Measurements from ENCODE around the gene FGD4.

FGD4 gene

DNA sequence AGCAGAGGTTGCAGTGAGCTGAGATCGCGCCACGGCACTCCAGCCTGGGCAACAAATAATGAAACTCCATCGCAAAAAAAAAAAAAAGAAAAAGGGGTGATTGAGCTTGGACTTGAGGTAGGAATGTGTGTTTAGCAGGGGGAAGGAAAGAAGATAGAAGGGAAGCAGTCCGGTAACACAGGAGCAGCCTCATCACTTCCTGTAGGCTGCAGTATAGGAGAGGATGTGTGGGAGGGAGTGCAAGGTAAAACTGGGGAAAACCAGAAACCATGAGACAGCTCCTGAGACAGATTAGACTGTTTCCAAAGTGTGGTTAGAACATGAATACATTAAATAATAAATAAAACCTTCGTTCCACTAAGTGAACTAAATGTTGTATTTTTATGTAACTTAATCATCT, 49.2 kb downstream of the FGD4 start:
- DNase-seq (ENCODE audit: insufficient read length, low spot score) (no peak), FAIRE-seq (no peak)
- TF ChIP-seq SPI1 (IDR thresholded peaks at IDR 0.05; ENCODE audit: low read depth, low read length) (no peak), POLR2A (IDR thresholded peaks at IDR 0.05; ENCODE audit: low read depth, low read length) (no peak), TAF1 (IDR thresholded peaks at IDR 0.05; ENCODE audit: low read depth, low read length) (no peak)

DNA sequence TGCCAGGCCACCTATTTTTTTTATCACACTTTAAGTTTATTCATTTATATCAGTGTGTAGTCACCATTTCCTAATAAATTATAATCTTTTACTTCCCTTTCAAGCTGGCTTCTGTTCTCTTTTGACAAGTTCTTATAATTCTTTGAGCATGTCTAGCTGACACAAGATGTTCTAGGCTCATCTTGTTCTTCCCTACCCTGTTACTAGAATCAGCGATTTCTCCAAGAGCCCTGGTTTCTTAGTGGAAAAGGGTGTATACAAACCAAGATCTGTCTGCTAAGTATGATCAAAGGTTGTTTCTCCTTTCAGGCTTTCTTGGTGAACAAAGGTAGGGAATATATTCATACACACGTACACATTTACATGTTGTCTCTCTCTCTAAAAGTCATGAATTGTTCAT, 51.0 kb downstream of the FGD4 start:
- FAIRE-seq = no peak
- no peak for DNase-seq (ENCODE audit: insufficient read length, low spot score)
- no peak for TF ChIP-seq PAX5 (IDR thresholded peaks at IDR 0.05; ENCODE audit: insufficient read depth, low read length, severe bottlenecking)
- TF ChIP-seq SPI1 (IDR thresholded peaks at IDR 0.05; ENCODE audit: low read depth, low read length) = no peak
- TF ChIP-seq POLR2AphosphoS5 (IDR thresholded peaks at IDR 0.05; ENCODE audit: low read depth, low read length) = no peak
- no peak for TF ChIP-seq POU2F2 (IDR thresholded peaks at IDR 0.05; ENCODE audit: low read depth, low read length)
- TF ChIP-seq POLR2A (IDR thresholded peaks at IDR 0.05; ENCODE audit: low read depth, low read length) = no peak
- TF ChIP-seq TAF1 (IDR thresholded peaks at IDR 0.05; ENCODE audit: low read depth, low read length) = no peak

DNA sequence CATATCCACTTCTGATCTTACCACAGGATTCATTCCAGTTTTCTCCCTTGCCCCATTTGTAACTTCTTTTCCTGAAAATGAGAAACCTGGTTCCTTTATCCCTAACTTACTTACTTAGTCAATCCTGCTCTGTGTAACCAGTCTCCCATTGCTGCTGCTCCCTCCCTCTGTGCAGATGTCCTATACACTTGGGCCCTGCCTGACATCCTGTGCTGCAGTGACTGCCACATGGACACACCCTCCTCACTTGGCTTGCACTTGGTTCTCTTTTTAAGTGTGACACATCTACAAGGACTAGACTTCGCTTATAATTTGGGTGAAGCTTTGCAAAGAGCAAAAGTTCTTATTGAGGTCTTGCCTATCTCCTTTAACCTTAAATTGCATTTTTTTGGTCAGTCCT, 51.4 kb downstream of the FGD4 start:
- TF ChIP-seq PAX5 (IDR thresholded peaks at IDR 0.05; ENCODE audit: insufficient read depth, low read length, severe bottlenecking) (no peak), POU2F2 (IDR thresholded peaks at IDR 0.05; ENCODE audit: low read depth, low read length) (no peak), POLR2A (IDR thresholded peaks at IDR 0.05; ENCODE audit: low read depth, low read length) (no peak), SPI1 (IDR thresholded peaks at IDR 0.05; ENCODE audit: low read depth, low read length) (no peak), TAF1 (IDR thresholded peaks at IDR 0.05; ENCODE audit: low read depth, low read length) (no peak), POLR2AphosphoS5 (IDR thresholded peaks at IDR 0.05; ENCODE audit: low read depth, low read length) (no peak)
- DNase-seq (ENCODE audit: insufficient read length, low spot score) (no peak), FAIRE-seq (no peak)

DNA sequence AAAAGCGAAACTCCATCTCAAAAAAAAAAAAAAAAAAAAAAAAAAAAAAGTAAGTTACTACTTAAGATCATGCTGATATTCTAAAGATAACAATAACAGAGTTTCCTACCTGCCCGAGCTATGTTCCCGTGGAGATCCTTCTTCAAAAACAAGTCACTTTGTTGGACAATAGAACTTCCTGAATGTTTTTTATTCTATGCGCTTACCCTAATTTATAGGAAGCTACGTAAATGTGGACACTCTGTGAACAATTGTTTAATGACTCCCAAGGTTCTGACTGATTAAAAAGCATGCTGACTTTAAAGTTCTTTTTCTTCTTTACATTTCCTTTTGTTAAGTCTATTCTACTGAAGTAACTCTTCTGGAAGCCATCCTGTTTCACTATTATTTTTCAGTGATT, 52.5 kb downstream of the FGD4 start:
- TF ChIP-seq TAF1 (IDR thresholded peaks at IDR 0.05; ENCODE audit: low read depth, low read length) (no peak), PAX5 (IDR thresholded peaks at IDR 0.05; ENCODE audit: insufficient read depth, low read length, severe bottlenecking) (no peak), POLR2A (IDR thresholded peaks at IDR 0.05; ENCODE audit: low read depth, low read length) (no peak), SPI1 (IDR thresholded peaks at IDR 0.05; ENCODE audit: low read depth, low read length) (no peak), POU2F2 (IDR thresholded peaks at IDR 0.05; ENCODE audit: low read depth, low read length) (no peak), POLR2AphosphoS5 (IDR thresholded peaks at IDR 0.05; ENCODE audit: low read depth, low read length) (no peak)
- FAIRE-seq (no peak), DNase-seq (ENCODE audit: insufficient read length, low spot score) (no peak)

DNA sequence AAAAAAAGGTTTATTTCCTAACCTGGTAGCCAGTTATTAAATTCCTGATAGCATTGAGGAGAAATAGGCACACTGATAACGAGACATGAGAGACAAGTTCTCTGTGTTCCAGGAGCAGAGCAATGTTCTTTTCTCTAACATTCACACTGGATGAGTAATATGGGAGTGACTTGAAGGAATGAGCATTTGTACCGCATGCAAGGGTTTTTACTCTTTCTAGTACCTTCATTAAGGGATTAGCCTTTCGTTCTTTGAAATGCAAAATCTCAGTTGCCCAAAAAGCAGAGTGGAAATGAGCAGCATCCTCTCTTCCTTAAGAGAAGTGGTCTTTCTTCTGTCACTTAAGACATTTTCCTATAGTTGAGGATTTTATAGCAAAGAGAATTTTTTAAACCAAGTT, 54.7 kb downstream of the FGD4 start:
- DNase-seq (ENCODE audit: insufficient read length, low spot score) = no peak
- TF ChIP-seq SPI1 (IDR thresholded peaks at IDR 0.05; ENCODE audit: low read depth, low read length) = no peak
- TF ChIP-seq POLR2AphosphoS5 (IDR thresholded peaks at IDR 0.05; ENCODE audit: low read depth, low read length) = no peak
- TF ChIP-seq POU2F2 (IDR thresholded peaks at IDR 0.05; ENCODE audit: low read depth, low read length) = no peak
- no peak for TF ChIP-seq TAF1 (IDR thresholded peaks at IDR 0.05; ENCODE audit: low read depth, low read length)
- no peak for TF ChIP-seq PAX5 (IDR thresholded peaks at IDR 0.05; ENCODE audit: insufficient read depth, low read length, severe bottlenecking)
- no peak for TF ChIP-seq POLR2A (IDR thresholded peaks at IDR 0.05; ENCODE audit: low read depth, low read length)
- no peak for FAIRE-seq

- no peak for TF ChIP-seq SPI1 (IDR thresholded peaks at IDR 0.05; ENCODE audit: low read depth, low read length)
- TF ChIP-seq POLR2A (IDR thresholded peaks at IDR 0.05; ENCODE audit: low read depth, low read length) = no peak
- no peak for FAIRE-seq
- no peak for DNase-seq (ENCODE audit: insufficient read length, low spot score)
These were observed 55.5 kb downstream of the FGD4 start for GRCh38 chr12:32454866-32455265.

DNA sequence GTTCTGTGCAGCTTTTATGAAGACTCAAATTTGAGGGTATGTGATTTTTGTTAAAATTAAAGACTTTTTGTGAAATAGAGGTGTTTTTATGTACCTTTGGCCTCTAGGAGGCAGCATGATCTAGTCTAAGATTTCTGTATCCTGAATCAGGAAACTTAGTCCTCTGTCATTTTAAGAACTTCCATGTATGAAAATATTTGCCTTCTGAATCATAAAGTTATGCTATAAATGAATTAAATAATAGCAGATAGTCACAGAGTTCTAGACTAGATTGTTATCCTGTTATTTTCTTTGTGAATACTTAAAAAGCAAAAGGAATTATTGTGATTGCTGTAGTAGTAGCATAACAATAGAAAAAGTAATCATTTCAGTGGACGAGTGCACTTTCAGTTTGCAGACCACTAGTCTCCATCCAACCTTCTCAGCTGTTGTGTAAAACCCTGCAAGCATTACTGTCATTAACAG, 56.3 kb downstream of the FGD4 start:
- no peak for FAIRE-seq
- TF ChIP-seq PAX5 (IDR thresholded peaks at IDR 0.05; ENCODE audit: insufficient read depth, low read length, severe bottlenecking) = no peak
- no peak for TF ChIP-seq POLR2AphosphoS5 (IDR thresholded peaks at IDR 0.05; ENCODE audit: low read depth, low read length)
- no peak for TF ChIP-seq POLR2A (IDR thresholded peaks at IDR 0.05; ENCODE audit: low read depth, low read length)
- no peak for TF ChIP-seq POU2F2 (IDR thresholded peaks at IDR 0.05; ENCODE audit: low read depth, low read length)
- TF ChIP-seq TAF1 (IDR thresholded peaks at IDR 0.05; ENCODE audit: low read depth, low read length) = no peak
- no peak for TF ChIP-seq SPI1 (IDR thresholded peaks at IDR 0.05; ENCODE audit: low read depth, low read length)
- DNase-seq (ENCODE audit: insufficient read length, low spot score) = no peak

DNA sequence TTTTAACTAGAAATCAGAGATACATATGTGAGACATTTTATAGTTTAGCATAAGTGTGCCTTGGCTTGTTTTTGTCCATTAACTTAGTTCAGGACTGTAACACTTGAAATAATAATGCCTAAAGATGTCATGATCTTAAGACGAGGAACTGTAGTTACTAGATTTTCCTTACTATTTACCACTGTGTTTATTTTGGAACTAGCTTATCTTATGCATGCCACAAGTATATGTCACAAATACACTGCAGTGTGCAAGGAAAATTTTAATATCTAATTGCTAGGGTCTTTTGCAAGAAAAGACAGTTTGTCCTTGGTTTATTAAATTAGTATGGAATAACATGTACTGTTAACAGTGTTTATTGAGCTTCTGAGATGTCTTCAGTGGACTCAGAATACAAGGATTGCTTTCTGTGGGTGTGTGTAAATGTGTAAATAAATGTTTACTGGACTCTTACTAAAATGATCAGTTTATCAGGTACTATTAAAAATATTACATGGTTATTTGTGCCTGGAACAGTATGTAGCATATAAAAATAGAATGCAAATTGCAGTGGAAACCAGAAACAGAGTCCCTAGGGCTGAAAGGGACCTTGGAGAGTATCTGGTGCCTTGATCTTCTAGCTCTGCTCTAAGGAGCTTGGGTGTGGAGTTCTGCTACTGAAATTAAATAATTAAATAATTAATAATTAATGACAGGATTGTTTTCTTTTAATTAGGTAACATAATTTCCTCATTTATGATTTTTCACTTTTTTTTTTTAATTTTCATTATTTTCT, 58.1 kb downstream of the FGD4 start:
- TF ChIP-seq POLR2AphosphoS5 (IDR thresholded peaks at IDR 0.05; ENCODE audit: low read depth, low read length) = no peak
- no peak for TF ChIP-seq SPI1 (IDR thresholded peaks at IDR 0.05; ENCODE audit: low read depth, low read length)
- no peak for TF ChIP-seq TAF1 (IDR thresholded peaks at IDR 0.05; ENCODE audit: low read depth, low read length)
- TF ChIP-seq PAX5 (IDR thresholded peaks at IDR 0.05; ENCODE audit: insufficient read depth, low read length, severe bottlenecking) = no peak
- TF ChIP-seq POLR2A (IDR thresholded peaks at IDR 0.05; ENCODE audit: low read depth, low read length) = no peak
- no peak for TF ChIP-seq POU2F2 (IDR thresholded peaks at IDR 0.05; ENCODE audit: low read depth, low read length)
- no peak for DNase-seq (ENCODE audit: insufficient read length, low spot score)
- no peak for FAIRE-seq

GRCh38 chr12:32460638-32461037, 61.3 kb downstream of the FGD4 start:
- DNase-seq (ENCODE audit: insufficient read length, low spot score) (no peak), FAIRE-seq (no peak)
- no peak for TF ChIP-seq TAF1 (IDR thresholded peaks at IDR 0.05; ENCODE audit: low read depth, low read length)
- no peak for TF ChIP-seq PAX5 (IDR thresholded peaks at IDR 0.05; ENCODE audit: insufficient read depth, low read length, severe bottlenecking)
- TF ChIP-seq POLR2A (IDR thresholded peaks at IDR 0.05; ENCODE audit: low read depth, low read length) = no peak
- TF ChIP-seq POLR2AphosphoS5 (IDR thresholded peaks at IDR 0.05; ENCODE audit: low read depth, low read length) = no peak
- TF ChIP-seq SPI1 (IDR thresholded peaks at IDR 0.05; ENCODE audit: low read depth, low read length) = no peak
- TF ChIP-seq POU2F2 (IDR thresholded peaks at IDR 0.05; ENCODE audit: low read depth, low read length) = no peak

DNA sequence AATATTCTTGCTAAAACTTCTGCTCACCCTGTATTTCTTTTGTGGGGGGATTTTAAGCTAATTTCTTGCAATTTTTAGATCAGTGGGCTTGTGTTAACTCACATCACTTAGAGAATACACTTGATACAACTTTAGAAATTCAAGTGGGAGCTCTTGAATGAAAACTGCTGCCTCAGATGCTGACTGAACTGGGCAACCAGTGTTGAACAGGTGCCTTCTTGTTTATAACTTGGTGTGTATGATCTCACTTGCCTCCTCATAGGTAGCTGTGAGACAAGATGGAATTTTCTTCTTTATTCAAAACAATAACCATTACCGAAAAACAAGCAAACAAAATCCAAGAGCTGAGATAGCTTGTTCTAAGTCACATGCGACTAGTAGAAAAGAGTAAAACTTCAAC, 63.5 kb downstream of the FGD4 start:
- FAIRE-seq (no peak), DNase-seq (ENCODE audit: insufficient read length, low spot score) (no peak)
- no peak for TF ChIP-seq POLR2A (IDR thresholded peaks at IDR 0.05; ENCODE audit: low read depth, low read length)
- no peak for TF ChIP-seq TAF1 (IDR thresholded peaks at IDR 0.05; ENCODE audit: low read depth, low read length)
- no peak for TF ChIP-seq POLR2AphosphoS5 (IDR thresholded peaks at IDR 0.05; ENCODE audit: low read depth, low read length)
- no peak for TF ChIP-seq POU2F2 (IDR thresholded peaks at IDR 0.05; ENCODE audit: low read depth, low read length)
- no peak for TF ChIP-seq SPI1 (IDR thresholded peaks at IDR 0.05; ENCODE audit: low read depth, low read length)
- TF ChIP-seq PAX5 (IDR thresholded peaks at IDR 0.05; ENCODE audit: insufficient read depth, low read length, severe bottlenecking) = no peak
